ENCODE measurements around the gene SESTD1. TPM values are rescaled to one million over a fixed set of nuclear protein-coding genes. Genes with fewer than 3 reads are reported as not detected.

The SESTD1 gene
- total and polyA plus RNA-seq, 2 of the 13 experiments (the other 11 are each of a cell fraction or from before 2014, with no cell fraction given): 74.4 to 101 TPM

- peak; percentile 94 for TF ChIP-seq FOXP4 (CRISPR knock-in tag; IDR thresholded peaks at IDR 0.05)
- TF ChIP-seq ZFY (CRISPR knock-in tag; IDR thresholded peaks at IDR 0.05): 0 out of 2 replicates have a peak, but pooled peaks have one; percentile 31
- peak; percentile 98 for TF ChIP-seq FOXA3 (CRISPR knock-in tag; IDR thresholded peaks at IDR 0.05)
- peak; percentile 94 for TF ChIP-seq RXRB (CRISPR knock-in tag; IDR thresholded peaks at IDR 0.05; ENCODE audit: borderline replicate concordance)
- peak; percentile 66; the same call in 1 of the 2 replicates for TF ChIP-seq ZBED4 (CRISPR knock-in tag; IDR thresholded peaks at IDR 0.05; ENCODE audit: borderline replicate concordance)
- TF ChIP-seq BCL6 (CRISPR knock-in tag; IDR thresholded peaks at IDR 0.05): peak; percentile 83
- no peak for TF ChIP-seq SRSF1 (optimal IDR thresholded peaks at IDR 0.05; ENCODE audit: low read depth, low read length)
- peak; percentile 83 for TF ChIP-seq HNF4G (IDR thresholded peaks at IDR 0.05; ENCODE audit: borderline replicate concordance, low read depth, low read length)
- TF ChIP-seq HNF4G (CRISPR knock-in tag; IDR thresholded peaks at IDR 0.05; ENCODE audit: borderline replicate concordance, low read depth): no peak; the same call in 1 of the 2 replicates
- TF ChIP-seq SAFB2 (CRISPR knock-in tag; IDR thresholded peaks at IDR 0.05; ENCODE audit: borderline replicate concordance, low read depth): no peak
- peak; percentile 57 for TF ChIP-seq ZMYM4 (CRISPR knock-in tag; IDR thresholded peaks at IDR 0.05)
- TF ChIP-seq SOX5 (CRISPR knock-in tag; IDR thresholded peaks at IDR 0.05; ENCODE audit: borderline replicate concordance): peak; percentile 88
- TF ChIP-seq ZGPAT (CRISPR knock-in tag; IDR thresholded peaks at IDR 0.05): peak; percentile 83
- 0 out of 2 replicates have a peak, but pooled peaks have one; percentile 22 for TF ChIP-seq YEATS4 (CRISPR knock-in tag; IDR thresholded peaks at IDR 0.05; ENCODE audit: borderline replicate concordance)
These were observed 8.0 kb upstream of the SESTD1 start (continued) for GRCh38 chr2:179272406-179273192.

All from HepG2 (cell line).